ENCODE measurements around the gene EMID1.

EMID1 gene

GRCh38 chr22:29193021-29193420 is 12.7 kb upstream of the EMID1 start:
- TF ChIP-seq CTCF (IDR thresholded peaks at IDR 0.05; ENCODE audit: control extremely low read depth, extremely low read depth, low read depth, missing control alignments): no peak
- DNase-seq (ENCODE audit: extremely low spot score): no peak
- CTCF ChIA-PET: interaction anchor here (1.1 to 1.7 kb wide), 3 partner anchors 9 to 52 kb away, joined by 3 to 6 read pairs (median 3); no protein-coding TSS in a partner anchor
- POLR2A ChIA-PET: no interaction called here

GRCh38 chr22:29194184-29194583 is 11.5 kb upstream of the EMID1 start:
- no peak for DNase-seq (ENCODE audit: extremely low spot score)
- no peak for TF ChIP-seq CTCF (IDR thresholded peaks at IDR 0.05; ENCODE audit: control extremely low read depth, extremely low read depth, low read depth, missing control alignments)
- ChIA-PET CTCF (interaction anchor here (0.8 to 1.2 kb wide), 3 partner anchors 9 to 18 kb away, joined by 3 read pairs; no protein-coding TSS in a partner anchor), POLR2A (interaction anchor here (0.7 to 1.4 kb wide), 2 partner anchors 9 to 127 kb away, joined by 4 to 6 read pairs; no protein-coding TSS in a partner anchor)

- CTCF ChIA-PET: interaction anchor here (1.0 to 1.2 kb wide), 2 partner anchors 19 to 40 kb away, joined by 3 read pairs; no protein-coding TSS in a partner anchor
- peak; percentile 19 for DNase-seq (ENCODE audit: extremely low spot score)
- POLR2A ChIA-PET: interaction anchor here (1.4 kb wide), 1 partner anchor 8 kb away, joined by 6 read pairs; no protein-coding TSS in a partner anchor
- TF ChIP-seq CTCF (IDR thresholded peaks at IDR 0.05; ENCODE audit: control extremely low read depth, extremely low read depth, low read depth, missing control alignments): no peak
Observed at GRCh38 chr22:29195118-29195963, 10.4 kb upstream of the EMID1 start.

GRCh38 chr22:29195964-29196666 is 9.6 kb upstream of the EMID1 start:
- TF ChIP-seq CTCF (IDR thresholded peaks at IDR 0.05; ENCODE audit: control extremely low read depth, extremely low read depth, low read depth, missing control alignments): no peak
- CTCF ChIA-PET: interaction anchor here (1.0 kb wide), 1 partner anchor 41 kb away, joined by 3 read pairs; no protein-coding TSS in a partner anchor
- peak; percentile 13 for DNase-seq (ENCODE audit: extremely low spot score)
- POLR2A ChIA-PET: interaction anchor here (1.1 kb wide), 1 partner anchor 10 kb away, joined by 3 read pairs; the partner anchor contains the start of gene EMID1

GRCh38 chr22:29197096-29197495 is 8.6 kb upstream of the EMID1 start:
- no peak for DNase-seq (ENCODE audit: extremely low spot score)
- CTCF ChIA-PET: interaction anchor here (0.8 to 2.3 kb wide), 3 partner anchors 9 to 18 kb away, joined by 3 to 7 read pairs (median 5); partner anchors contain the start of gene EMID1

More at GRCh38 chr22:29197096-29197495, 8.6 kb upstream of the EMID1 start:
- TF ChIP-seq CTCF (IDR thresholded peaks at IDR 0.05; ENCODE audit: control extremely low read depth, extremely low read depth, low read depth, missing control alignments): no peak
- POLR2A ChIA-PET: interaction anchor here (1.1 kb wide), 1 partner anchor 9 kb away, joined by 3 read pairs; the partner anchor contains the start of gene EMID1

All from GM10248 (cell line).